Caki2 (cell line): ENCODE data around the gene RBM39. TPM values are rescaled to one million over a fixed set of nuclear protein-coding genes. Genes with fewer than 3 reads are reported as not detected.
"Not testable (repeated sequence)": the region's sequence is repeated elsewhere in the genome, so short reads cannot be mapped to it uniquely, and the experiment has no call there.

Experiments
- DNase-seq: peaks from one replicate; pipeline ENCODE4 v3.0.0-alpha.2; 2015; ENCODE audit warnings: low read depth
- in situ Hi-C: cut with HindIII; loops from 2 replicates; pipeline ENCODE4 v1.10.0; 2016; ENCODE audit warnings: low sequenced_read_pairs, low pct_unique_long_range_greater_than_20kb, mixed read lengths
- total RNA-seq: library from RNA; depleted of rRNA; stranded (reverse); fragments of >200 nt; shearing (Covaris generic); gene quantifications from 2 replicates; pipeline ENCODE4 v1.2.3, GENCODE V29; 2014; ENCODE audit warnings: low replicate concordance

Gene RBM39
- total RNA-seq, 1 experiment from 2014 or later = 129 TPM

- peak; percentile 84 for DNase-seq
- in situ Hi-C loops = no loop called here
Observed at GRCh38 chr20:35699127-35699956, 42.7 kb downstream of the RBM39 start, which contains the start of the genes NFS1 and ROMO1. Gene NFS1, minus strand, starts transcription at chr20:35699352. Its CDS starts 64 bp downstream, at chr20:35699288. Gene ROMO1, plus strand, starts transcription at chr20:35699405. Its CDS starts 228 bp downstream, at chr20:35699633.

GRCh38 chr20:35698298-35699126 is 43.5 kb downstream of the RBM39 start:
- in situ Hi-C loops = no loop called here
- DNase-seq = peak; percentile 18

GRCh38 chr20:35697696-35698297 is 44.3 kb downstream of the RBM39 start:
- in situ Hi-C loops = no loop called here

GRCh38 chr20:35695978-35696377 is 46.1 kb downstream of the RBM39 start:
- no peak for DNase-seq
- in situ Hi-C loops = no loop called here

More at GRCh38 chr20:35697696-35698297, 44.3 kb downstream of the RBM39 start:
- DNase-seq = no peak

- in situ Hi-C loops = no loop called here
- DNase-seq = no peak
Observed at GRCh38 chr20:35695245-35695749, 46.8 kb downstream of the RBM39 start.

- DNase-seq = no peak
- in situ Hi-C loops = no loop called here
Observed at GRCh38 chr20:35690265-35690664, 51.8 kb downstream of the RBM39 start.

- DNase-seq, in situ Hi-C loops: not testable (repeated sequence)
Observed at GRCh38 chr20:35686872-35687271, 55.2 kb downstream of the RBM39 start.

GRCh38 chr20:35685368-35685767 is 56.7 kb downstream of the RBM39 start:
- in situ Hi-C loops, DNase-seq: not testable (repeated sequence)

GRCh38 chr20:35681960-35682359 is 60.1 kb downstream of the RBM39 start:
- no peak for DNase-seq
- in situ Hi-C loops = no loop called here

- no peak for DNase-seq
- in situ Hi-C loops = no loop called here
Observed at GRCh38 chr20:35680452-35681183, 61.4 kb downstream of the RBM39 start.

- in situ Hi-C loops = no loop called here
- no peak for DNase-seq
Observed at GRCh38 chr20:35674921-35675320, 67.1 kb downstream of the RBM39 start.

- no peak for DNase-seq
- in situ Hi-C loops = no loop called here
Observed at GRCh38 chr20:35673884-35674283, 68.2 kb downstream of the RBM39 start.

- DNase-seq = no peak
- in situ Hi-C loops = no loop called here
Observed at GRCh38 chr20:35669681-35670080, 72.4 kb downstream of the RBM39 start.

GRCh38 chr20:35669221-35669620 is 72.8 kb downstream of the RBM39 start:
- DNase-seq = no peak
- in situ Hi-C loops = no loop called here

- DNase-seq = no peak
- in situ Hi-C loops = no loop called here
Observed at GRCh38 chr20:35665949-35666288, 76.1 kb downstream of the RBM39 start.

- peak; percentile 95 for DNase-seq
- in situ Hi-C loops = no loop called here
Observed at GRCh38 chr20:35664466-35665206, 77.4 kb downstream of the RBM39 start, which contains the start of the genes CPNE1 and RBM12. Gene CPNE1, minus strand, starts transcription at chr20:35664900. Its CDS starts 31,977 bp downstream, at chr20:35632923. Gene RBM12, minus strand, starts transcription at chr20:35664900. Its CDS starts 9,578 bp downstream, at chr20:35655322.
